H1 (cell line): ENCODE data around the gene COTL1. TPM values are rescaled to one million over a fixed set of nuclear protein-coding genes. Genes with fewer than 3 reads are reported as not detected.

Experiments used
- CEBPB ChIP-seq: IDR thresholded peaks from 2 replicates; pipeline ENCODE4 v1.6.1; 2012; ENCODE audit warnings: low read depth, low read length
- FOSL1 ChIP-seq: IDR thresholded peaks from 2 replicates; pipeline ENCODE4 v1.6.1; 2011; ENCODE audit warnings: mild to moderate bottlenecking, low read depth, low read length, moderate library complexity; ENCODE audit not compliant: insufficient read depth
- JUN ChIP-seq: IDR thresholded peaks from 2 replicates; pipeline ENCODE4 v1.6.1; 2011; ENCODE audit warnings: low read depth, mild to moderate bottlenecking, improper control_type of control experiment, low read length
- RAD21 ChIP-seq, 2 experiments: IDR thresholded peaks in 1 of 2; conservative IDR thresholded peaks in 1 of 2; 2 replicates each; pipeline ENCODE4 v1.6.1; 2011; ENCODE audit warnings: low read depth in 2 of 2, low read length in 2 of 2, improper control_type of control experiment in 1 of 2, inconsistent platforms in 1 of 2, mild to moderate bottlenecking in 1 of 2, moderate library complexity in 1 of 2
- ZNF274 ChIP-seq: IDR thresholded peaks from 2 replicates; pipeline ENCODE4 v1.7.0; 2012; ENCODE audit warnings: low read length, borderline replicate concordance; ENCODE audit errors: extremely low read depth
- polyA plus RNA-seq, 7 experiments: library from polyadenylated mRNA; depleted of rRNA in 3 of 7; stranded (reverse) in 5 of 7; unstranded in 2 of 7; fragments of >200 nt in 5 of 7; fragments of 200-250 nt in 2 of 7; gene quantifications; 1 replicate in 5 of 7; 2 replicates in 1 of 7; 4 replicates in 1 of 7; pipeline versions ENCODE4 v1.2.1 to v1.2.3, GENCODE V29; 2011 to 2013; ENCODE audit warnings: missing spikeins in 2 of 7, mixed read lengths in 2 of 7
- total RNA-seq: library from RNA; stranded (reverse); fragmentation: NEBNext Ultra II Directional; extraction: Animal tissue kit (Norgen Biotek cat#: 25700); gene quantifications from 2 replicates; pipeline ENCODE4 v1.2.1, GENCODE V29; 2021

Gene COTL1
- total and polyA plus RNA-seq, 2 of the 8 experiments (the other 6 are each of a cell fraction or from before 2014, with no cell fraction given): 59.2 to 183 TPM

DNA sequence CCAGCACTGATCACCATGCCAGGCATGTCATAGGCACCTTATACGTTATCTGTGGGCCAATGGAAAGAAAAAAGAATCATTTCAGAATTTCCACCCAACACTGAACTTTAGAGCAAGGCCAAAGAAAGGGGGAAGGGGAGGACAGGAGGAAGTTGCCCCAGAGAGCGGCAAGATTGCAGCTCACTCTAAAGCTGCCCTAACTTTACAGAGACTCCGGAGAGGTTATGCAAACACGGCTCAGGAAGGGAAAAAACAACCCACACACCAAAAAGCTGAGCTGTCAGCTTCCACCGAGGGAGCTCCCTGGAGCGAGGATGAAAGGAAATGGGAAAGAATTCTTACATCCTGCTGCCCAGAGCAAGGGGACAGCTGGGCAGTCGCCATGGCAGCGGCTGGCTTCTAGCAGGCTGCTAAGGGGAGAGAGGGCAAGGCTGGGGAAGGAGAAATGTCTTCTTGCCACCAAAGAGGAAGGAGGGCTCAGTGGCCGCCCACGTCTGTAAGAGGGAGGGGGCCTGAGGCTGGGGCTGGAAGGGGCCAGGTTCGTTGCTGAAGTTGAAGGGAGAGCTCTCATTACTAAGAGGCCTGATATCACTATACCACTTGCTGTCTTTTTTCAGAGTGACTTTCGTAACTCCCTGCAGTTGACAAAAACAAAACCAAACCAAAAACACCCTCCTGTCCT, 18.2 kb downstream of the COTL1 start (continued):
- TF ChIP-seq JUN (no peak), CEBPB (0 out of 2 replicates have a peak, but pooled peaks have one; percentile 31), RAD21 (IDR thresholded peaks at IDR 0.05 in 1 of 2, conservative IDR thresholded peaks at IDR 0.05 in 1 of 2; ENCODE audit: low read depth in 2 of 2, low read length in 2 of 2) (no peak), FOSL1 (no peak), ZNF274 (no peak)
